ENCODE data around the gene DAPK1. TPM values are rescaled to one million over a fixed set of nuclear protein-coding genes. Genes with fewer than 3 reads are reported as not detected.

The DAPK1 gene
- total RNA-seq (2014; rRNA removed; shearing (Covaris generic)) = 0.03 and 0.10 TPM in 2 replicates
- polyA plus RNA-seq (2015; cell fraction: cytosol; rRNA removed) = 0.78 and 1.1 TPM in 2 replicates
- polyA plus RNA-seq (2015; cell fraction: nucleus; rRNA removed) = 1.6 and 3.7 TPM in 2 replicates

- DNase-seq (ENCODE audit: low read depth) = no peak
Observed at GRCh38 chr9:87497604-87498045, at the start of gene DAPK1. TSS of gene DAPK1 (plus strand) at chr9:87497867. CDS start at chr9:87499078, 1,211 bp downstream.

- DNase-seq (ENCODE audit: low read depth) = no peak
Observed at GRCh38 chr9:87451149-87451548, 46.5 kb upstream of the DAPK1 start.

GRCh38 chr9:87455407-87455806 lies 42.3 kb upstream of the DAPK1 start:
- DNase-seq (ENCODE audit: low read depth) = no peak

- DNase-seq (ENCODE audit: low read depth) = no peak
Observed at GRCh38 chr9:87461256-87461655, 36.4 kb upstream of the DAPK1 start.

- no peak for DNase-seq (ENCODE audit: low read depth)
Observed at GRCh38 chr9:87464110-87464991, 33.3 kb upstream of the DAPK1 start.

GRCh38 chr9:87464992-87465378 lies 32.7 kb upstream of the DAPK1 start:
- DNase-seq (ENCODE audit: low read depth) = no peak

GRCh38 chr9:87465816-87466215 lies 31.9 kb upstream of the DAPK1 start:
- DNase-seq (ENCODE audit: low read depth) = no peak

- DNase-seq (ENCODE audit: low read depth) = no peak
Observed at GRCh38 chr9:87467187-87467586, 30.5 kb upstream of the DAPK1 start.

- DNase-seq (ENCODE audit: low read depth) = no peak
Observed at GRCh38 chr9:87469793-87470465, 27.7 kb upstream of the DAPK1 start.

- no peak for DNase-seq (ENCODE audit: low read depth)
Observed at GRCh38 chr9:87471746-87472145, 25.9 kb upstream of the DAPK1 start.

GRCh38 chr9:87475463-87475862 lies 22.2 kb upstream of the DAPK1 start:
- no peak for DNase-seq (ENCODE audit: low read depth)

- DNase-seq (ENCODE audit: low read depth) = no peak
Observed at GRCh38 chr9:87478226-87478992, 19.3 kb upstream of the DAPK1 start.

GRCh38 chr9:87479801-87480201 lies 17.9 kb upstream of the DAPK1 start:
- peak; percentile 67 for DNase-seq (ENCODE audit: low read depth)

GRCh38 chr9:87481890-87482855 lies 15.5 kb upstream of the DAPK1 start:
- no peak for DNase-seq (ENCODE audit: low read depth)

GRCh38 chr9:87490225-87490624 lies 7.4 kb upstream of the DAPK1 start:
- no peak for DNase-seq (ENCODE audit: low read depth)

GRCh38 chr9:87490907-87491306 lies 6.8 kb upstream of the DAPK1 start:
- DNase-seq (ENCODE audit: low read depth) = no peak

- DNase-seq (ENCODE audit: low read depth) = no peak
Observed at GRCh38 chr9:87491523-87491922, 6.1 kb upstream of the DAPK1 start.

GRCh38 chr9:87492642-87493041 lies 5.0 kb upstream of the DAPK1 start:
- no peak for DNase-seq (ENCODE audit: low read depth)

- no peak for DNase-seq (ENCODE audit: low read depth)
Observed at GRCh38 chr9:87494970-87495471, 2.6 kb upstream of the DAPK1 start.

- DNase-seq (ENCODE audit: low read depth) = no peak
Observed at GRCh38 chr9:87497080-87497603, 525 bp upstream of the DAPK1 start.
